Brain microvascular endothelial cell (primary cell): ENCODE results near the gene CDK5RAP2.

Source experiments
- DNase-seq: peaks from one replicate; pipeline ENCODE4 v3.0.0-alpha.2; 2020
- H3K27ac ChIP-seq: fragments of 250-450 bp; sonication (Bioruptor Pico); 2 replicates; pipeline ENCODE4 v1.5.1; 2020; ENCODE audit warnings: mild to moderate bottlenecking, moderate library complexity
- H3K27me3 ChIP-seq: fragments of 250-450 bp; sonication (Bioruptor Pico); replicated peaks from 2 replicates; pipeline ENCODE4 v1.5.1; 2020; ENCODE audit warnings: mild to moderate bottlenecking
- H3K36me3 ChIP-seq: fragments of 250-450 bp; sonication (Bioruptor Pico); replicated peaks from 2 replicates; pipeline ENCODE4 v1.5.1; 2020; ENCODE audit warnings: mild to moderate bottlenecking
- H3K4me3 ChIP-seq: 2 replicates; pipeline ENCODE4 v1.5.1; 2011; ENCODE audit warnings: low read depth, mild to moderate bottlenecking, control low read depth, low read length, moderate library complexity
- in situ Hi-C: cut with HindIII; loops from 2 replicates; pipeline ENCODE4 v1.10.0; 2017; ENCODE audit warnings: low sequenced_read_pairs, low pct_ligation_motif_present
- TF ChIP-seq, protein P1 (sequence below): IDR thresholded peaks from 2 replicates; pipeline ENCODE4 v1.5.1; 2011; ENCODE audit warnings: low read depth, mild to moderate bottlenecking, moderate library complexity, low read length, control low read depth, inconsistent platforms; ENCODE audit errors: missing control alignments

The CDK5RAP2 gene

DNA sequence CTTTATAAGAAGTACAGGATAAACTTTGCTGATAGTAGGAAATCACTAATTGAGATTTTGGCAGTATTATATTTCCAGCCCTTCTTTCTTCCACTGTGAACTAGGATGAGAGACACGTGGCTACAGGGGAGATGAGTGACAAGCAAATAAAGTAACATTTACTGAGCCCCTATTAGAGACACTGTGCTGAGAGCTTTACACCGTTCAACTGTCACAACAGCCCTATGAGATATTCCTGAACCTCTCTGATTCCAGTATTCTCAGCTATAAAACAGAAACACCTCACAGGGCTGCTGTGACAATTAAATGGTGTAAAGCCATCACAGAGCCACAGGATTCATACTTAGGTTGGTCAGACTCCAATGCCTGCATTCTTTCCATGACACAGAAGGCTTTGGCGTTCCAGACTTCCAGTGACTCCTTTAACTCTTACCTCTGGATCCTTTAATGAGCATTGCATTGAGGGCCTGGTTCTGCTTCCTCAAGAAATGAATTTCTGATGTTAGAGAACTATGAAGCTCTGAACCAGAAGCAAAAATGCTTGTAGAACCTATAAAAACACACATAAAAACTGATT, 169.0 kb downstream of the CDK5RAP2 start:
- TF ChIP-seq, protein P1, sequence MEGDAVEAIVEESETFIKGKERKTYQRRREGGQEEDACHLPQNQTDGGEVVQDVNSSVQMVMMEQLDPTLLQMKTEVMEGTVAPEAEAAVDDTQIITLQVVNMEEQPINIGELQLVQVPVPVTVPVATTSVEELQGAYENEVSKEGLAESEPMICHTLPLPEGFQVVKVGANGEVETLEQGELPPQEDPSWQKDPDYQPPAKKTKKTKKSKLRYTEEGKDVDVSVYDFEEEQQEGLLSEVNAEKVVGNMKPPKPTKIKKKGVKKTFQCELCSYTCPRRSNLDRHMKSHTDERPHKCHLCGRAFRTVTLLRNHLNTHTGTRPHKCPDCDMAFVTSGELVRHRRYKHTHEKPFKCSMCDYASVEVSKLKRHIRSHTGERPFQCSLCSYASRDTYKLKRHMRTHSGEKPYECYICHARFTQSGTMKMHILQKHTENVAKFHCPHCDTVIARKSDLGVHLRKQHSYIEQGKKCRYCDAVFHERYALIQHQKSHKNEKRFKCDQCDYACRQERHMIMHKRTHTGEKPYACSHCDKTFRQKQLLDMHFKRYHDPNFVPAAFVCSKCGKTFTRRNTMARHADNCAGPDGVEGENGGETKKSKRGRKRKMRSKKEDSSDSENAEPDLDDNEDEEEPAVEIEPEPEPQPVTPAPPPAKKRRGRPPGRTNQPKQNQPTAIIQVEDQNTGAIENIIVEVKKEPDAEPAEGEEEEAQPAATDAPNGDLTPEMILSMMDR, result no peak
- no peak for DNase-seq
- peaks cover 10% of the 10 kb centered on the region for H3K36me3 ChIP-seq
- in situ Hi-C loops, result no loop called here
- H3K4me3 ChIP-seq, result no peak overlapping the region
- H3K27me3 ChIP-seq, result no peaks in the 10 kb centered on the region
- H3K27ac ChIP-seq, result no peak overlapping the region

GRCh38 chr9:120408680-120409258, 171.2 kb downstream of the CDK5RAP2 start:
- no peak for DNase-seq
- H3K27ac ChIP-seq, result no peak overlapping the region
- peaks cover 10% of the 10 kb centered on the region for H3K36me3 ChIP-seq
- in situ Hi-C loops, result no loop called here
- H3K4me3 ChIP-seq, result no peak overlapping the region
- TF ChIP-seq, protein P1, result no peak
- H3K27me3 ChIP-seq, result no peaks in the 10 kb centered on the region

- Histone ChIP-seq H3K27ac (no peak overlapping the region), H3K4me3 (no peak overlapping the region), H3K27me3 (no peaks in the 10 kb centered on the region), H3K36me3 (peaks cover 16% of the 10 kb centered on the region)
- in situ Hi-C loops, result no loop called here
- TF ChIP-seq, protein P1, result no peak
- no peak for DNase-seq
Observed at GRCh38 chr9:120405860-120406259, 174.1 kb downstream of the CDK5RAP2 start.

DNA sequence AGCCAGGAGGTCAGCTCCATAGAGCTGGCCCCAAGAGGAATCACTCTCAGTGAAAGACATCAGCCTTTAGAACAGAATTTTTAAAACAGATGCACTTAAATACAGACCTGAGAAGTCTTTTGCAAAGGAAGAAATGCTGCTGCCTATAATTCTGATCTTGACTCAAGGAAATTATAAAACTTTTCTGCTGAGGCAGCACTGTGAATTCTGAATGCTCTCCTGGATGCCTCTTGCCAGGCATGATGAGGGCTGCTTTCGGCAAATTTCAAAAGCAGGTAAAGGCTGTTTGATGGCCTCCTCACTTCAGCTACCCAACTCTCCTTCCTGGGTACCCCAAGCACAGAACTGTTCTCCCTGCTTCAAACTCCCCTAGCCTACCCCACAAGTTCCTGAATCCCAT, 174.8 kb downstream of the CDK5RAP2 start:
- Histone ChIP-seq H3K4me3 (no peak overlapping the region), H3K27ac (no peak overlapping the region), H3K36me3 (peaks cover 16% of the 10 kb centered on the region), H3K27me3 (no peaks in the 10 kb centered on the region)
- in situ Hi-C loops, result no loop called here
- no peak for DNase-seq
- TF ChIP-seq, protein P1, result no peak

DNA sequence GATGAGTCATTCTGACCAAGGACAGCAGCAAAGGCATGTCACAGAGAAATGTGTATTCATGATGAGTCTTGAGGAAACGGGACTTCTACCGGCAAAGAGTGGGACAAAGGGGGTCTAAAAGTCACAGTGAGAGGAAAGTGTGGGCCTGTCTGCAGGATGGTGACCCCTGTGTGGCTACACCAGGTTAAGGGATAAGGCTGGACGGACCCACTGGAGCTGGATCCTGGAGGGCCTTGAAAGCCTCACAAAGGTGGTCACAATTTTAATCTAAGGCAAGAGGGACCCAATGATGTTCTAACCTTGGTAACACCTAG, 176.5 kb downstream of the CDK5RAP2 start:
- Histone ChIP-seq H3K27me3 (no peaks in the 10 kb centered on the region), H3K27ac (peak overlapping the region; percentile 71), H3K36me3 (peaks cover 14% of the 10 kb centered on the region), H3K4me3 (no peak overlapping the region)
- TF ChIP-seq, protein P1, result no peak
- in situ Hi-C loops, result no loop called here
- DNase-seq, result no peak
